HG03135 (cell line): Measurements from ENCODE around the gene PLA2G4C.

Source experiments
- ATAC-seq: cut with Tn5 transposase; IDR thresholded peaks from one replicate; pipeline ENCODE4 v1.9.1; 2021; ENCODE audit warnings: mild to moderate bottlenecking, moderate library complexity; ENCODE audit not compliant: unreplicated experiment

The PLA2G4C gene, protein sequence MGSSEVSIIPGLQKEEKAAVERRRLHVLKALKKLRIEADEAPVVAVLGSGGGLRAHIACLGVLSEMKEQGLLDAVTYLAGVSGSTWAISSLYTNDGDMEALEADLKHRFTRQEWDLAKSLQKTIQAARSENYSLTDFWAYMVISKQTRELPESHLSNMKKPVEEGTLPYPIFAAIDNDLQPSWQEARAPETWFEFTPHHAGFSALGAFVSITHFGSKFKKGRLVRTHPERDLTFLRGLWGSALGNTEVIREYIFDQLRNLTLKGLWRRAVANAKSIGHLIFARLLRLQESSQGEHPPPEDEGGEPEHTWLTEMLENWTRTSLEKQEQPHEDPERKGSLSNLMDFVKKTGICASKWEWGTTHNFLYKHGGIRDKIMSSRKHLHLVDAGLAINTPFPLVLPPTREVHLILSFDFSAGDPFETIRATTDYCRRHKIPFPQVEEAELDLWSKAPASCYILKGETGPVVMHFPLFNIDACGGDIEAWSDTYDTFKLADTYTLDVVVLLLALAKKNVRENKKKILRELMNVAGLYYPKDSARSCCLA

DNA sequence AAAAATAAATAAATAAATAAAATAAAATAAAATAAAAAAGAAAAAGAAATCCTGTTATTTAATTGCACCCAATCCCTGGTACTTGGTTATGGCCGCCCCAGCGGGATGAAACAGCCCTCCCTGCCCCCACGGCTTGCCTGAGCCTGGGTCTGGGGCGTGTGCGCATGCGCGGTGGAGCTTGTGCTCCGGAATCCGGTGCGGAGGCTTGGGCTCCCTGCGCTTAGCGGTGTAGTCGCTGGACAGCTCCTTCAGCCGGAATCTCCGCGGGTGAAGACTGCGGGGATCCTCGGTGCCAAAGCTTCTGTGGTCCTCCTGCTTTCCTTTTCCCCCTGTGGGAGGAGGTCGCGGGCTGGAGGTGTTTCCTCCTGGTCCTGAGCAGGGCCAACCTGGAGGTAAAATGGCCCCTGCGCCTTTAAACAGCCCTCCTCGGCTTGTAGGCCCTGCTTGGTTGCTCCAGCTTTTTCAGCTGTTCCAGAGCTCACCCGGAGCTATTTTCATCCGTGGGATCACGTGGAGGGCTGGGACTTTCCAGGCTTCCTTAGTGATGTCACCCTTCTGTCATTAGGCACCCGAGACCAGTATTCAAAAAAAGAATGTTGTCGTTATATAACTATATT, at the start of gene PLA2G4C:
PLA2G4C (minus strand) TSS at position 468 of the 617 bp plus-strand sequence. CDS start 4,288 bp downstream, outside the sequence.
- ATAC-seq = peak; percentile 55

DNA sequence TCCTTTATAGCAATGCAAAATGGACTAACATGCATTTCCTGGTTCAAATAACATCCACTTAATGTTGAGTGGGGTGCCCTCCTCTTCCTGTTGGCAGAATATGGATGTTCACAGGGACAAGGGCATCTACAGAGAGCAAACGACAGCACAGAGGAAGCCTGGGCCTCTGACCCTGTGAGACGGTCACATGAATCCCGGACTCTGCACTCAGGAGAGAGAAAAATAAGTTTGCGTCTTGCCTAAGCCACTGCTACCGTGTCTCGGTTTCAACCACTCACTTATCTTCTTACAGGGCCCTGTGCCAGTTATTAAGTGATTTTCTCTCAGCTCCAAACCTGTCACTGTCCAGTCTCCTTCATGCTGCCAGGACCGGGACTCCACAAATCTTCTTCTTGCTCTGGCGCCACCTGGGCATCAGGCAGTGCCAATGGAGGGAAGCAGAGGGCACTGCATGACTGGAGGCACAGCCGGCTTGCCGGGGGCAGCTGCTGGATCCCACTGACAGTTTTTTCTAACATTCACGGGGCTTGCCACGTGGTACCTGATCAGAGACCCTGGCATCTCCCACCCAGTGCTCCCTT, 47.7 kb upstream of the PLA2G4C start:
- ATAC-seq = no peak

DNA sequence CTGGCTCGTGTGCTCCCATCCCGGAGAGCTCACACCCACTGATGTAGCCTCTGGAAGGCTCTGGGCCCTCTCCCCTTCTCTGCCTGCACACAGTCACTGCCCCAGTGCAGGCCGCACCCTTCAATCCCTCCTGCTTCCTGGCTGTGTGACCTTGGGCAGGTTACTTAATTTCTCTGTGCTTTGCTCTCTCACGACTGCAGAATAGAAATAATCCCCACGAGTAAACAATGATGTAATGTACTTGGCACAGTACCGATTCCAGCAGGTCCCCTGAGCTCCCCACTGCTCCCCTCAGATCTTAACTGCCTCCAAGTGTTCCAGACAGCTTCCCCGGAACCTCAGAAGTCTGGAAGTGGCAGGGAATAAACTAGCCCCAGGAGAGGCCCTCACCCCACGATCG, 43.4 kb upstream of the PLA2G4C start:
- ATAC-seq = no peak

DNA sequence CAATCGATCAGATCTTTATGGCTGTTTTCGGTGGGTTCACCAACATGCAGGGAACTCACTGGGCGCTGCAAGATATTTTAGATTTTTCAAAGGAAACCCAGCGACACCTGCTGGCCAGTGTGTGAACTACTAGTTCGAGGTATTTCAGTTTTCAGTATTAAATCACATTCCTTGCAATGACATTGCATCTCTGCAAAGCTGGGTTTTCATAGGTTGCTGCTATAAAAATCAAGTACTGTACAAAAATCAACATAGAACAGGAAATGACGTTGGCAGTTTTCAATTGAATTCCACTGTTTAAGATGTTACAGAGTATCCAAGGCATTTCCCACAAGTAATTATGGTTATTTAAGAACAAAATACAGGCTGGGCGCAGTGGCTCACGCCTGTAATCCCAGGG, 41.9 kb upstream of the PLA2G4C start:
- no peak for ATAC-seq

DNA sequence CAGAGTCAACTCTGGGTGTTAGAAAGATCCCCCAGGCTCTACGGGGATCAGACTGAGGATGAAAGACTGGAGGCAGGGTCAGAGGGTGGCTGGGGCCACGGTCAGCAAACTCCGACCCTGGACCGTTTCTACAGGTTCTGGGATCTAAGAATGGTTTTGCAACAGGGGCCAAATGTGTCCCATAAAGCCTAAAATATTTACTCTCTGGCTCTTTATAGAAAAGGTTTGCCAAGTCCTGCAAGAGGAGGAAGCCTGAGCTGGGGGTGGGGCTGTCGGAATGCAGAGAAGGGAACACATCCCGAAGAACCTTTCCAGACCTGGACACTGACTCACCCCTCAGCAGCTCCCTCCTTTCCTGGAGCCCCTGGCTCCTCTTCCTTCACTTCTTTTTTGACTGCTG, 38.8 kb upstream of the PLA2G4C start:
- ATAC-seq = no peak

DNA sequence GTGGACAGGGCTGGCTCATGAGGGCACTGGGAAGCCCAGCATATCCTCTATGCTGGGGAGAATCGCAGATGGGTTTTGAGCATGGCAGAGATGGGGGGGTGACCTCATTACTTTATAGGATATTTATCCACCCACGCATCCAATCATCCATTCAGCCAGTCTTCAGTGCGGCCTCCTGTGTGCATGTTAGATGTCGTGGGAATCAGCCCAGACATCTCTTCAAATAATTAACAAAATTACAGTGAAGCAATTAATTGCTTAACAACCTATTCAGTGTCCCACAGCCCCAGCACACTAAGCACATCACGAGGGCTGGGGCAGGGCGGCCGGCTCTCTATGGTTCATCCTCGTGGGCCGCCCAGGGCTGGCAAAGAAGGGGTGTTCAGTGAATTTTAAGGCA, 38.0 kb upstream of the PLA2G4C start:
- ATAC-seq = no peak

DNA sequence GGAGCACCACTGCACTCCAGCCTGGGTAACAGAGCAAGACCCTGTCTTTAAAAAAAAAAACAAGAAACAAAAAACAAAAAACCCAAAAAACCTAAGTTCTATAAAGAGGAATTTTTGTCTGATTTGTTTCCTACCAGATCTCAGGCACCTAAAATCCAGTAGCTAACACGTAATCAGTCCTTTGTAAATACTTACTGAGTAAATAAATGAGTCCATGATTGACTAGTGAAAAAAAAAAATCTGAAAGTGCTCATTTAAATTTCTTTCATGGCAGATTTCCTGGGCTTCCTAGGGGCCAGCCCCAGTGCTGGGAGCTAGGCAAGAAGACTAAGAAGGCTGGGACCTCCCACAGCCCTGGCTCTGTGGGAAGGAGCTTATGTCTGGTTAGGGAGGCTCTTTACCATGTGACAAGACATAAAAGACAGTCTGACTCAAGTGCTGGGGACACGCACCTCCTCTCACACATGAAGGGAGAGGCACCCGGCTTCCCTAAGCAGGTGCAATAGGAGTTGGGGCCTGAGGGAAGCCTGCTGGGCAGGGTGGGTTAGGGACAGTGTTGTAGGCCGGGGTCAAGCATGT, 37.1 kb upstream of the PLA2G4C start:
- ATAC-seq = no peak

DNA sequence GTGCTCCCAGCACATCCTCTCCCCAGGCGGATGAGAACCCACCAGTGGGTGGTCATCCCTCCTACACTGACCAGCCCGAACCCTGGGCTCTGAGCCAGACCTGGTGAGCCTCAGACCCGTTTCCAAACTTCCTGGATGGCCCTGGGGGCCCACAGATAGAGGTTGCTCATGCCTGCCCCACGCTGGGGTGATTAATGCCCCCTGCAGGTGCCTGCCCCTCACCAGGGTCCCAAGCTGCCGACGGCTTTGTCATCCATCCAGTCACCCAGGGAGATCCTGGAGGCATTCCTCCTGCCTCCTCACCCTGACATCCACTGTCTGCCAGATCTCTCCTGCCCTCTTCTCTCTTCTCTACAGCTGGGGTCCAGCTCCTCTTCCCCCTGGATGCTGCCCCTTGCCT, 28.4 kb upstream of the PLA2G4C start:
- no peak for ATAC-seq

DNA sequence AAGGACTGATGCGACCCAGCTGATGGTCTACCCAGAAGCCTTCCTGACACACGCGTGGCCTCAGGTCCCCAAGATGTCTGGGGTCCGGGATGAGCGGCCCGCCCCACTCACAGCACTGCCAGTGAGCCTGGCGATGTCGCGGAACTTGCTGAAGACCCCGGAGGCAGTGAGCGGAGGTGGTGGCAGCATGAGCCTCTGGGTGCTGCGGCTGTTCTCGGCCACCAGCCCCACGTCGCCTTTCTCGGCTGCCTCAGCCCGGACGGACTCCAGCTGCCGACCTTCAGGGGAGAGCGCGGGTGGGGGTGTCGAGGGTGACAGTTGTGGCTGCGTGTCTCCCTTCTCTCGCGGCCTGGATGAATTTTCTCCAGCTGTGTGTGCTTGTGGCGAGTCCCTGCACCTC, 26.8 kb upstream of the PLA2G4C start:
- no peak for ATAC-seq

DNA sequence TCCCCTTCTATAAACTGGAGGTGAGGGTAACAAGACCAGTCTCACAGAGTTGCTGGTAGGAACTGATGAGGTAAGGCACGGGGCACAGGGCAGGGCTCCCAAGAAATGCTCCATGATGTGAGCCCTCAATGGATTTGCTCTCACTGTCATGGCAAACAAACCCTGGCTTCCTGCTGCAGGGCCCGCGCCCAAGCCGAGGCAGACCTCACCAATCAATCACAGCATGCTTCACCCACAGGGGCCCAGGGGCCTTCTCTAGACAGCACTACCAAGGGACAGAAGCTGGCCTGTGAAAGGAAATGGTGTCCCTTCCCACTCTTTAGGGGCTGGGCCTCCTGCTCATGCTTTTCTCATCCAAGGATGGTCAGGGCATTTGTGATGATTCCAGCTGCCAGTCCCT, 25.9 kb upstream of the PLA2G4C start:
- ATAC-seq = no peak

DNA sequence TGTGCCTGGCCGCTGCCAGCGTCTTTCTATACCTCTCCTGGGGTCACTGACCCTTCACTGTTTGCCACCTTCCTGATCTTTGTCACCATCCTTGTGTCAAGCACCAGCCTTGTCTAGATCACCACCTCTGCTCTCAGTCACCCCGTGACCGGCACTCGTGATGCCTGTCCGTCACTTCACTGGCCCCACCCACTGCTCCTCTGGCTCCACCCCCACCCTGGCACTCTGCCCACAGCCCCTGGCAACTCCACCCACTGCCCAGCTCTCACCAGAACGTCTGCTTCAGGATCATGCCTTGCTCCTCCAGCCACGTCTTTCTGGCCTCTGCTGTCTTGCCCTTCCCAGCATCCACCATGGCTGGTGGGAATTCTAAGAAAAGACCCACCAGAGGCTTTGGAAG, 24.8 kb upstream of the PLA2G4C start:
- no peak for ATAC-seq

DNA sequence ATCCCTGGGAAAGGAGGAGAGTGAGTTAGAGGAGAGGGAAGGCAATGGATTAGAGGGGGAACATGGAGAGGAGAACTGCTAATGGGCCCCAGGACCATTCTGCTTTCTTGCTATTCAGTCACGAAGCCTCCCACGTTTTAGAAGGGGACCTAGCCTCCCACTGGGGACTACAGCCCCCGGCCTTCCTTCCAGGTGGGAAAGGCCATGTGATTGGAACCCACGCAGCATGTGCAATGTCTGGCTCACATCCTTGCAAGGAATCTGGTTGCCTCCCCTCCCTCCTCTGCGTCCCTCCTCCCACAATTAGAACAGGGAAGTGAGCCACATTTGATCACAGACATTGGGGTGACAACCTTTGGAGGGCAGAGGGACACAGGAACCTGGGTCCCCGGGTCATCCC, 22.5 kb upstream of the PLA2G4C start:
- no peak for ATAC-seq

DNA sequence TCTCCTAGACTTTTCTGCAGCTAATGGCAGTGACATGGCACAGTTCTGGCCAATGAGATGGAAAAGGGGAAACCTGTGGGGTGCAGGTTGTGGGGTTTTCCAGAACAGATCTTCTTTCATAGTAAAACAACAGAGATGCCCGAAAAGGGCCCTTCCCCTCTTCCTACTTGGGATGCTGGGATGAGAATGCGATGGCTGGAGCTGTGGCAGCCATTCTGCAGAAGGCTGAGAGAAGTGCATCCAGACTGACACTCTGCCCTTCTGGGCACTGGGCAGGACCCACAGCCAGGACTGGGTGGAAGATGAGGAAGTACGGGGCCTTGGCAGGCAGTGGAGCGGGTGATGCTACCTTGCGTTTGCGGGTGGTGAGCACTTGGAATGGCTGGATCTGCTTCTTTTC, 16.9 kb upstream of the PLA2G4C start:
- ATAC-seq = no peak

DNA sequence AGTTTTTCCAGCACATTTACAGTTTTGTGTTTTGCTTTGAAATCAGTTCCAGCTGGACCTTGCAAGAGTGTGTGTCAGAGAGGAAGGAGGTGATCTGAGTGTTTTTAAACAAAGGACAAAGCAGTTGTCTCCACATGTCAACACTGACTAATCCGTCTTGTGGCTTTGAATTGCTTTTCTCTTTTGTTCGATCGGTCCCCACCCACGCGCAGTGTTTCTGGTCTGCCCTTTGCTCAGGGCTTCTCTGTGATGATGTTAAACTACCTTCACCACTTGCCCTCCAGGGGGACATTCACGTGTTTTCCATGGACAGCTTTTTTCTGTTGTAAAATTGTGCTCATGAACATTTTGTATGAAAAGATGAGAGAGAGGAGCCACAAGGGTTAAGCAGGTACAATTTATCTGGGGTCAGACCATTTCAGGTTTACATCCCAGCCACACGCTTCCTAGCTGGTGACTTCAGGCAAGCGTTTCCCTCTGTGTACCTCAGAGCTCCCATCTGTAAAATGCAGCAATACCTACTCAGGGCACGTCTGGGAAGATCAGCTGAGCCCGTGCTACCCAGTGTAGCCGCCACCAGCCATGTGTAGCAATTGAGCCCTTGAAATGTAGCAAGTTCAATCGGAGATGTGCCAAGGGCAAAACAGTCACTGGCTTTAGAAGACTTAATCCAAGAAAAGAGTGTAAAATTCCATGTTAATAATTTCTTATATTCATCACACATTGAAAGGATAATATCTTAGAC, 13.5 kb upstream of the PLA2G4C start:
- ATAC-seq = no peak

DNA sequence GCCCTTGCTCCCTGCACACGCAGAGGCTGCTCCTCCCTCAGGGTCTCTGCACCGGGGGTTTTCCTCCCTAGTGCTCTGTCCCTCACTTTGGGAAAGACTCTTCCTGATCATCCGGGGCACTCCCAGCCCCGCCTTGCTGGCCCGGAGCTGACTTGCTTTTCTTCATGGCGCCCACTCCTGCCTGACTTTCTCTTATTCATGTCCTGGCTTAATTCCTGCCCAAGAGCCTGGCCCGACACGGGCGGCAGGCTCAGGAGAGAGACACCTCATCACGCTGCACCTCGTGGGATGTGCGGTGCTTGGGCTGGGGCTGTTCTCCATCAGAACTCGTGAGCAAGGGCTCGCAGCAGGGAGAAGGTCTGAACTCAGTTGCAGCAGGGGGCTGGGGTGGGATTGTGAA, 11.8 kb upstream of the PLA2G4C start:
- ATAC-seq = no peak

DNA sequence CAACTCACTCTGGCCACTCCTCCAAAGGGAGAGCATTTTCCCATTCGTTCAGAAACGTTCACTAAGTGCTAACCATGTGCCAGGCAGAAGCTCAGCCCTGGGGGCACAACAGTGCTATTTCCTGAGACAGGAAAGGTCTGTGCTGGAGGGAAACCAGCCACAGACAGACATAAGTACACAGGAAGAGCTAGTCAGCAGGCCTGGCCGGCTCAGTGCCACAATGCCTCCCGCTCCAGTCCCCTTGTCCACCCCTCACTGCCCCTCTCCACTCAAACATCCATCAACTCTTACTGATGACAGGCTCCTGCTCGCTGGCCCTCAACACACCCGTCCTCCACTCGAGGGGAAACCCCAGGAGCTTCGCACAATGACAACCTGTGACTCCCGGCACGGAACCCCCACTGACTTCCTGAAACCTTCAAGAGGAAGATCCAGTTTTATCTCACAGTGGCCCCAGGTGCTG, 11.3 kb upstream of the PLA2G4C start:
- ATAC-seq = no peak

DNA sequence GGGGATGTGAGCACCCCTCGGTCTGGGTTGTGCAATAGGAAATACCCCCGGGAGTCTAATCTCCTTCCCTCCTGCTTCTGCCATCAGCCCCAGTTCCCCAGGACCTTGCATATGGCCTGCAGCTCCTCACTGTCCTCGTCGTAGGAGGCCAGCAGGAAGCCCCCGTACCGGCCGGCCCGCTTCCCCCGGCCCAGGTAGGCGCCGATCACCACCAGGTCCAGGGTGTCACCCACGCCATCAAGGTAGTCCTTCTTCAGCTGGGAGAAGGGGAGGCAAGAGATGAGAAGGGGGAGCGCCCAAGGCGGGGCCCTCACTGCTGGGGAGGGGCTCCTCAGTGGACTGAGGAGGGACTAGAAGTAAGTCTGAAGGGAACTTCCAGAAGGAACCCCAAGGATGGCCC, 10.4 kb upstream of the PLA2G4C start:
- ATAC-seq = no peak

DNA sequence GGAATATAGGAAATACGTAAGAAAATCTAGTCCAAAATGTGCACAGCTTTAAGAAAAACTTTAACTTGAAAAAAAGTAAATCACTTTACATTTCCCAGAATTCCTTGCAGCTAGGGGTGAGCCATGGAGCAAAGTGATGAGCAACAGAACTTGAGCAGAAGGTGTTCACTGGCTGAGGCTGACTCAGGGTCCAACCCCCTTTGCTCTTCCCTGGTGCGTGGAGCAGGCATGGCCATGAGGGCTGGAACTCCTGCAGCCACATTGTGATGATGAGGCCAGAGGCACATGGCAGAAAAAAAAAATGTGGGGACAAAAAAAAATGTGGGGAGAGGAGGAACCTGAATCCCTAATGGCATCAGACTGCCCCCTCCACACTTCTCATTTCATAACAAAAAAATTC, 9.9 kb upstream of the PLA2G4C start:
- no peak for ATAC-seq

DNA sequence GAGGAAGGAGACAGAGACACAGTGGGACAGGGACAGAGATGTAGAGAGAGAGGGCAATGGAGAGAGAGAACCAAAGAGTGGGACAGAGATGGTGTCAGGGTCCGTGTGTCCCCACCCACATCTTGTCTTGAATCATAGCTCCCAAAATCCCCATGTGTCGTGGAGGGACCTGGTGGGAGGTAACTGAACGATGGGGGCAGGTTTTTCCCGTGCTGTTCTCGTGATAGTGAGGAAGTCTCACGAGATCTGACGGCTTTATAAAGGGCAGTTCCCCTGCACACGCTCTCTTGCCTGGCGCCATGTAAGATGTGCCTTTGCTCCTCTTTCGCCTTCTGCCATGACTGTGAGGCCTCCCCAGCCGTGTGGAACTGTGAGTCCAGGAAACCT, 7.5 kb upstream of the PLA2G4C start:
- no peak for ATAC-seq

DNA sequence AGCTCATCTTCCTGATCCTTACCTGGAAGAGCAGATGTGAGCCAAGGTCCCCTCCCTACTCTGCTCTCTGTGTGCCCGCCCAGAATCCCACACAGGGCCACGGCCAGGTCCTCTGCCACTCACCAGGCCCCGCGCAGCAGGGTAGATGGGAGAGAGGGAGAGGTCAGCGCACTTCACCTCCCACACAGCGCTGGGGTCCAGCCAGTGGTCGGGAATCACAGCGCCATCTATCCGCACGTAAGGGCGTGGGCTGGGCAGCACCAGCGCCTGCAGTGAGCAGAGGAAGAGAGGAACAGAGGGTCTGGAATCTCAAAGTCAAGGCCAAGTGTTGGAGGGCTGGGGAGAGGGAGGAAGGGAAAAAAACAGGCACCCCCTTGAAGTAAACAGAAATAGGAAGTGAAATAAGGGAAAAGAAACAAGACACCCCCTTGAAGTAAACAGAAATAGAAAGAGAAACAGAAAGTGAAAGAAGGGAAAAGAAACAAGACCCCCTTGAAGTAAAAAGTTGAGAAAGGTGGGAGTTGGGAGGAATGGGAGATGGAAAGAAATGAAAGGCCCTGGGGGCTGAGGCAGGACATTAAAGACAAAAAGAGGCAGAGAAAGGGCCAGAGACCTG, 7.0 kb upstream of the PLA2G4C start:
- no peak for ATAC-seq
